A204.1 (cell line): Measurements from ENCODE around the gene PIEZO2.
"Not testable (repeated sequence)": the region's sequence is repeated elsewhere in the genome, so short reads cannot be mapped to it uniquely, and the experiment has no call there.

Experiments
- FAIRE-seq: peaks from 2 replicates; lab custom pipeline; 2012; peaks lifted over from hg19 to GRCh38; lab: Jason Lieb, UNC

PIEZO2 gene

DNA sequence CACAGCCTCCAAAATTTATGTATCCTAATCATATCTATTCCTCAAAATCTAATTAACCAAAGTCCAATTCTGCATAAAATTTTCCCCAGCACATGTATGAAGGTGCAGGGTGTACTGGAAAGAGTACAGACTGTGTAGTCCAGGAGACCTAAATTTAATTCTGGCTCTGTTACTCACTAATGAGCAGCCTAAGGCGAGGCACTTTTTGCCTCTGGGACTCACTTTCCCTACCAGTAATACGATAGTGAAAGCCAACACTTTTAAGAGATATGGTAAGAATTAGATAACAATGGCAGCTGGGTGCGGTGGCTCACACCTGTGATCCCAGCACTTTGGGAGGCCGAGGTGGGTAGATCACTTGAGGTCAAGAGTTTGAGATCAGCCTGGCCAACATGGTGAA lies 177.7 kb downstream of the PIEZO2 start:
- FAIRE-seq: no peak

DNA sequence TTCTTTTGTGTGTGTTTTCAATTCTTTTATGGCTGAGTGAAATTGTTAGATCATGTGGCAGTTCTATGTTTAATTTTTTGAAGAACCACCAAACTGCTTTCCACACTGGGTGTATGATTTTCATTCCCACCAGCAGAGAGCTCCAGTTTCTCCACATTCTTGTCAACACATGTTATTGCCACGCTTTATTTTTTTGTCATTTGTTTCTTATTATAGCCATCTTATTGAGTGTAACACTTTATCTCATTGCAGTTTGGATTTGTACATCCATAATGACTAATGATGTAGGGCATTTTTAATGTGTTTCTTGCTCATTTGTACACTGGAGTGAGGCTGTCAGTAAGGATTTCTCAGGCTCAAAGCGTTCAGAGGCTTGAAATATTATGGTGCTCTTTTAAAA lies 184.2 kb downstream of the PIEZO2 start:
- no peak for FAIRE-seq

DNA sequence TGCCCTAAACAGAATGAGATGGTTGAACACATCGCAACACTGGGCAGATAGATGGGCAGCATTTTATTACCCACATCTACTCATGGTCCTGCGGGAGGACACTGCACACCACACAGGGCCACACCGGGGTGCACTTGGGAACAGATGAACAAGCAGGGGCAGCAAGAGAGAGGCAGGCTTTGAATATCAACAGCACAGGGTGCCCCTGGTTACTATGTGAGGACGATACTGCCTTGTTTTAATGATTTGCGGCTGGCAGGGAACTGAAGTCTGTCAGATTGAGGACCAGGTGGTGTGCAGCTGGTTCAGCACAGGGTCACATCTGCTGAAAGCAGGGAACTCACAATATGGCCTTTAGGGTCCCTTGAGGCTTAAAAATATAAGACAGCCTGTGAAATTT lies 195.7 kb downstream of the PIEZO2 start:
- FAIRE-seq: no peak

DNA sequence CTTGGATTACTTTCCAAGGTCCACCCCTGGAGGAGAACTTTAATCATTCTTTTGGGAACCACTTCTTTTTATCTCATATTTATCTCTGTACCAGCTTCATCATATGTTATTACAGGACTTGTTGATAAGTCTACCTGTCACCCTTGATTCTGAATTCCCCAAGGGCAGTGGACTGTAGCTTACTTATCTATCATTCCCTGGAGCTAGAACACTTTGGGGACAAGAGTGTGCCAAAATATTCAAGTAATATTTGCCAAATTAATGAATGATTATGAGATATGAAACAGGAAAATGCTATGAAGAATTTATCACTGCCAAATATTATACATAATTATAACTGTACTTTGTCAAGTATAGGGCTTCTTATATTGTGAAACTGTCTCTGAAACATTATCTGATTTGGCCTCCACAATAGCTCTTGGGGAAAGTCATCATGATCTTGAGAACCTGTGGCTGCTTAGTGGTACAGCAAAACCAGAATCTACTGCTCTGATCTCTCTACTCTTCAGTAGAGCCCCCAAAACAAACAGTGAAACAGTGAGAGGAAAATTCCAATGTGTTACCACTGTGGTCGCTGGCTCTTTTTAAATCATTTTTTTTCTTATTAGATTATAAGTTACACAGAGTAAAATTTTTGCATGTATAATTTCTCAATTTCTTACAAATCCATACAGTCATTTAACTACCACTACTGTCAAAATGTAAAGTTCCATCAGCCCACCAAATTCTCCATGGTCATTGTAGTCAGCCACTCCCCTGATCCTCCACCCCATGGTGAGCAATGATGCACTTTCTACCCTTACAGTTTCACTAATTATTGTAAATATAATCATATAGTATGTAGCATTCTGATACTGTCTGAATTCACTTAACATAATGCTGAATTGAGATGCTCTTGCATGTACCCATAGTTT lies 197.5 kb downstream of the PIEZO2 start:
- FAIRE-seq: no peak

DNA sequence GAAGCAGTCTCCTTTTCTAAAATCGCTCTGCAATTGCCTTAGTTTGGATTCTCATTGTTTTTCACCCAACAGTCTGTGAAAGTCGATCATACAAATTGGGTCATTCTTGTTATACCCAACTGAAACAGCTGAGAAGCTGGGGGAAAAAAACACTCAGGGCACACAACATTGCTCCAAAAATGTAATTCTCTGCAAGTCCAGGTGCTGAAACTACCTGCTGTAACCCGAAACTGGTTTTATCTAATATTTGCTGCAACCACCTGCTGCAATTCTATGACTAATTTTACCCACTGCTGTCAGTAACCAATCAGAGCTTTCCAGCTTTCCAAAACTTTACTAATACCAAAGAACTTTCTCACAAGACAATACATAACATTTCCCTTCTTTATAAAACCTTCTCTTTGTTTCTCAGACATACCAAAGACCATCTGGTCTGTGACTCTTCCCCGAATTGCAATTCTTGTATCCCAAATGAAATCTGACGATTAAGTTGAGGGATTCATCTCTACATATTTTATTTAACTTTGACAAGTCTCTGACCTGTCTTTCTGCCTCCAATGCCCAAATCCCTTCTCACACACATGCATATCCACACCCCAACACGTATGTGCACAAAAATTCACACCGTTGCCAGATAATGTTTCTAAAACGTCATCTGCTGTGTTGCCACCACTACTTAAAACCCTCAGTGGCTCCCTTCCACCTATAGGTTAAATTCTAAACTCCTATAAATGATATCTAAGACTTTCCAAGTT lies 198.3 kb downstream of the PIEZO2 start:
- no peak for FAIRE-seq

DNA sequence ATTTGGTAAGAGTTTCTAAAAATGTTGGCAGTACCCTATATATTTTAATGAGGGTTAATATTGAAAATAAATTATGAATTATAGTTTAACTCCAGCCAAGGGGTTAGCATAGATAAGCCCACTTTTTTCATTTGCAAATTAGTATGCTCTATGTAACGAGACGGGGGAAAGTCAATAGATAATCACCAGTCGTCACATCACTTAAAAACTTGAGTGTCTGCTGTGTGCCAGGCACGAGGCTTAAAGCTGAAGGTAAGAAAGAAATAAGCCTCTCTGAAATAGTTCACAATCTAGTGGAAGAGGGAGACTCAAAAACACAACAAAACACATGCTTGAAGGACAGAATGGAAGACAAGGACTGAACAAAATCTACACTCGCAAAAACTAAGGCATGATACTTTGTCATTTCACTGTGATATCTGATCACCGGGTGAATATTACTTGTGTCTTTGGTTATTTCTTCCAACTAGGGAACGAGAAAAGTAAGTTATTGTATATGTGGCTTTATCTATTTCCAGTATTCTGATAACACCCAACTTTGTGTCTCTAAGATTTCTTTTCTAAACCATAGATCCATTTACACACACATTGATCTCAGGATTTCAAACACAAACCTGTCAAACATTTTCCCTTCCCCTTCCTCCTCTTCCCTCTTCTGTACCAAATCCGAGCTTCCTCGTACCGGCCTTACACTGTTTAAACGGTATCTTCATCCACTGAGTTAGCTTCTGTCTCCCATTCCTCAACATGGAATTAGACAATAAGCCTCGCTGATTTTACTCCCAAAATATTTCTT lies 199.1 kb downstream of the PIEZO2 start:
- FAIRE-seq: no peak

DNA sequence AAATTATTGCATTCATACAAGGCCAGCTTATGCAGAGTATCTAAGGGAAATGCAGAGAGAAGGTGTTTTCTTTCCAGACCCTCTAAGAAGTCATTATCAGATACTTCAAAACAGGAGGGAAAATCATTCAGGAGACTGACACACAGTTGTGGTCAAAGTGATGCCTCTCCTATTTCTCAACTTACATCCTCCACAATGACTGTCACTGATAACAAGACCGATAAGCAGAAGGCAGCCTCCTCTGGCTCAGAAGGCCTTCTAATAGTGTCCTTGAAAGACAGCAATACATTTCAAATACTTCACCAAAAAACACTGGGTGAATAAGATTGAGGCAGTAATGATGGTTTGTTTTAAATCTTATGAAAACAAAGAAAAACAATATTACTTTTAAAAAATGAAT lies 199.7 kb downstream of the PIEZO2 start:
- no peak for FAIRE-seq

DNA sequence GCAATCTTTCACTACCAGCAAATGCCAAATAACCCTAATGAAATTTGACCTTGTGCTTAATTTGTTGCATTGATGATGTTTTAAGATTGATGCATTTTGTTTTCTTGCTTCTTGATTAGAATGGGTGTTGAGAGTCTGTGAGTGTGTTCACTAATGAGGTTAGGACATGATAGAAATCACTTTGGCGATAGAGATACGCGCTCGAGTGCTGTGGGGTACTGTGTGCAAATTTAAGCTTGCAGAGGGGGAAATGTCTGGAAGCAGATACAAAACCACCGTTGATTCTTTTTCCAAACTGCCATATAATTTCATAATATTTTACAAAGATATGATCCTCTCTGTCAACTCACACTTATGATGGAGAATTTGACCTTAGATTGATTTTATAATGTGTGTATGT lies 200.9 kb downstream of the PIEZO2 start:
- no peak for FAIRE-seq

DNA sequence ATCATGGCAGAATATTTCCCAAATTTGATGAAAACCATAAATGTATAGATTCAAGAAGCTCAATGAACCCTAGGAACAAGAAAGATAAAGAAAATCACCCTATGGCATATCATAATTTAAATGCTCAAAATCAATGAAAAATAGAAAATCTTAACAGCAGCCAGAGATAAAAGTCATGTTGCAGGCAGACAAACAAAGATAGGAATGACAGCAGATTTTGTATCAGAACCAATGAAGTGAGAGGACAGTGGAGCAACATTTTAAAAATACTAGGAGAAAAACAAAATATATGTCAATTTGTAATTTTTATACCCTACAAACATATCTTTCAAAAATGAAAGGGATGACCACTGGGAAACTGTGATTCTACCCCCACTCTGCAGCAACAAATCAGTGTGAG lies 203.3 kb downstream of the PIEZO2 start:
- no peak for FAIRE-seq

DNA sequence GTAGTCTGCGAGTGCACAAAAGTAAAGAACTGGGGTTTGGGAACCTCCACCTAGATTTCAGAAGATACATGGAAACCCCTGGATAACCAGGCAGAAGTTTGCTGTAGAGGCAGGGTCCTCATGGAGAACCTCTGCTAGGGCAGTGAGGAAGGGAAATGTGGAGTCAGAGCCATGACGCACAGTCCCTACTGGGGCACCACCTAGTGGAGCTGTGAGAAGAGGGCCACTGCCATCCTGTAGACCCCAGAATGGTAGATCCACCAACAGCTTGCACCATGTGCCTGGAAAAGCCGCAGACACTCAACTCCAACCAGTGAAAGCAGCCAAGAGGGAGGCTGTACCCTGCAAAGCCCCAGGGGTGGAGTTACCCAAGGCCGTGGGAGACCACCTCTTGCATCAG lies 206.4 kb downstream of the PIEZO2 start:
- FAIRE-seq: no peak

DNA sequence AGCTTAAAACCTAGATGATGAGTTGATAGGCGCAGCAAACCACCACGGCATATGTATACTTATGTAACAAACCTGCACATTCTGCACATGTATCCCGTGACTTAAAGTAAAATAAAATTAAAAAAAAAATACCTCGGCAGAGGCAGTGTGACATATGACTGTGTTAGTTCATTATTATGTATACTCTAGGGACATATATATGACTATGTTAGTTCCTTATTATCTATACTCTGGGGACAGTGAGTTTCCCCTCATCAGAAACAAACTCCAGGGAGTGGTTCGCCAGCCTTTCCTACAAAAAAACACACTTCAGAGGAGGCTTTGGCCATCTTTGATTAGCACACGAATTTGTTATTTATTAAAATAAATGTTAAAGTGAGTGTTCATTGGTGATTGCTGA lies 209.5 kb downstream of the PIEZO2 start:
- no peak for FAIRE-seq

DNA sequence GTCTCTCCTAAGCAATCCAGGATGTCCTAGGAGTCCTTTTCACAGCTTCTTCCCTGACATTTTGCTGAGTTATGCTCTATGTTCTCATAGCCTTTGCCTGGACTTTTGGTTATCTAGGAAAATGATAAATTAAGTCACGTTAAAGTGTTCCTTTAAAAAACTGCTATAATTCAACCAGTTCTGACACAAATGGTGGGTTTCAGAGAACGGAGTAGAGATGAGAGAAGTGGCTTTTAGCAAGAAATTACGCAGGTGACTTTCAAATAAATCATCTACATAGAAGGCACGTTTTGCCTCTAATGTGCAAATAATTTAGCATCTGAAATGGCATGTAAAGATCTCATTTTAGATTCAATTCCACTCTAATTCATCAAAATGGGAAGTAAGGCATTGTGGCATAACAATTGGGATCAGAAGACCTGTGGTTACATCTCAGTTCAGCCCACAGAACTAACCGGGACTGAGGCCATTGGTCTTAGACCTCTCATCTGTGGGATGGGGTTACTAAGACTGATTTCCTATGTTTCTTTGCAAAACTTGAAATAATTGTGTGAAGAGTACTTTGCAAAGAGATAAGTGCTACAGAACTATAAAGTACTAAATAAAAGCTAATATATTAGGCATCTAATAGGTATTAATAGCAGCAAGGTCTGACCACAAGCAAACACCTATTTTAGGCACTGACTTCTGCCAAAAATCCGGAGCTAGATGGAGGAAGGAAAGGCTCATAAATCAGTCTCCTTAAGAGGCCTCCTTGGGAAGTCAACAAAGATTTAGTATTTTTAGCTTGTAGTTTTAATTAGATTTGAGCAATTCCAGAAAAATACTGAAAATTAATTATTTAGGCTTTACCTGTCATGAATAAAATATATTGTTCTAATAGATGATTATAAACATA lies 211.4 kb downstream of the PIEZO2 start:
- FAIRE-seq: no peak

DNA sequence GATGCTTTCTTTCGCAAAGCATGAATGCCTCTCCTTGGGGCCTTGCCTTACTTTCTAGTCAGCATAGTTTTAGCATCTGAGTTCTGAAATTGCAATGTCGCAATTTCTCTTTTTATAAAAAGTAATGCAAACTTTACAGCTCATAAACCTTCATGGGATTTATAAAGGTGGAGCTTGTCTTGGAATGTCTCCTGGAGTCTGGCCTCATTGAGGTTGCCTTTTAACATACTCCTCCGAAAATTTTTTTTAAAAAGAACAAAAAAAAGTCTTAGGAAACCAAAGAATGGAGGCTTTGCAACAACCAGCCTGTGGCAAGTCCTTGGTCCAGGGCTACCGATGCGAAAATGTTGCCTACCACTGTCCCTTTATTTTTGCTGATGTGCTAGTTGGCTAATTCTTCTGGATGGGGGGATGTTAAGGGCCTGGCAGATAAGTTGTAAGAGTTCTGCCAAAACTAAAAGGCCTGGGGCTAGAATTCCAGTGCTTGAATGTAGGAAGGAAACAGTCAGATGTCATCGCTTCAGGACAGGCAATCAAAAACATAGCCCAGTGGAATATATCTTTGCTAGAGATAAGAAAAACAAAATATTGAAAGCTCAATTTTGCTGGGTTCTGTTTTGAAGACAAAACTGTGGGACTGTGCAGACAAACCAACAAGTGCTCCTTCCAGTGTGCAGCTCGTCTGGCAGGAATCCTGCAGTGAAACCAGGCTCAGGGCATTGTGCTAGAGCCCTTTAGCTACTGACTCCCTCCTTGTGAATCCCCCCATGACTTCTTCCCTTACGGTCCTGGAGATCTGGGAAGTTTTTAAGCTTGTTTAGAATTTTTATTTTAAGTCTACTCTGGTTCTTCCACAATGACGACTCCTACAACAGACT lies 213.0 kb downstream of the PIEZO2 start:
- FAIRE-seq: no peak

DNA sequence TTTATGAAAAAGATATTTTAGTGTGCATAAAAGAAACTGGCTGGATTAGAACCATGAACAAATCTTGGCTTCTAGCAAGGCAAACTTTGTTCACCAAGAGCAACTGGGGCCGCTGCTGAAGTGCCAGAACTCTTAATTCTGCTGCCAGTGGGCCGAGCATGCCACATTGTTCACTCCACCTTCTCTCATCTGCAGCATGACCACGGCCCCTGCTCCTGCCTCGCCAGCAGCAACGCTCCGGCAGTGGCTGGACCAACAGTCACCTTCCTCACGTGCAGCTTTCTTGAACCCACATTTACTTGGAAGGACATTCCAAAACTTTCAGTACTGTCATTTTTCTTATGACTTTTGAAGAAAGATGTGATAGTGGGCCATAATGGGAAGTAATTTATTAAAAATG lies 213.8 kb downstream of the PIEZO2 start:
- FAIRE-seq: no peak

DNA sequence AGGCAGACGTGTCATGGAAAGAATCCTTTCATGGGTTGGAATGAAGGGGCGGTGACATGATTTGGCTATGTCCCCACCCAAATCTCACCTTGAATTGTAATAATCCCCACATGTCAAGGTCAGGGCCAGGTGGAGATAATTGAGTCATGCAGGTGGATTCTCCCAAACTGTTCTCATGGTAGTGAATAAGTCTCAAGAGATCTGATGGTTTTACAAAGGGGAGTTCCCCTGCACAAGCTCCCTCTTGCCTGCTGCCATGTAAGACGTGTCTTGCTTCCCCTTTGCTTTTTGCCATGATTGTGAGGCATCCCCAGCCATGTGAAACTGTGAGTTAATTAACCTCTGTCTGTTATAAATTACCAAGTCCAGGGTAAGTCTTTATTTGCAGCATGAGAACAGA lies 215.7 kb downstream of the PIEZO2 start:
- FAIRE-seq: not testable (repeated sequence)

DNA sequence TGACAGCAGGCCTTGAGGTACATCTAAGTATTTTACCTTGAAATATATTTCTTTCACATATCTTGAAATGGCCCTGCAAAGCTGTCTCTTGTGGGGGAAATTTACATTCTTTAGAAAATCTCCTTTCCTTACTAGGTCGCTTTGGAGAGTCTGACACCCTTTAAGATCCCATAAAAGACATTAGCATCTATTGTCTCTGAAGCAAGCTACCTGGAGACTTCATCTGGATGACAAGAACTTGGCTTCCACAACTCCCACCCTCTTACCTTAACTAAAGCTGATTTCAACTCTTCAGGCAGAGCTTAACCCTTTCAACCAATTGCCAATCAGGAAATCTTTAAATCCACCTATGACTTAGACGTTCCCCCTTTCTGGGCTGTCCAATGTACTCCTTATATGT lies 219.3 kb downstream of the PIEZO2 start:
- FAIRE-seq: no peak

DNA sequence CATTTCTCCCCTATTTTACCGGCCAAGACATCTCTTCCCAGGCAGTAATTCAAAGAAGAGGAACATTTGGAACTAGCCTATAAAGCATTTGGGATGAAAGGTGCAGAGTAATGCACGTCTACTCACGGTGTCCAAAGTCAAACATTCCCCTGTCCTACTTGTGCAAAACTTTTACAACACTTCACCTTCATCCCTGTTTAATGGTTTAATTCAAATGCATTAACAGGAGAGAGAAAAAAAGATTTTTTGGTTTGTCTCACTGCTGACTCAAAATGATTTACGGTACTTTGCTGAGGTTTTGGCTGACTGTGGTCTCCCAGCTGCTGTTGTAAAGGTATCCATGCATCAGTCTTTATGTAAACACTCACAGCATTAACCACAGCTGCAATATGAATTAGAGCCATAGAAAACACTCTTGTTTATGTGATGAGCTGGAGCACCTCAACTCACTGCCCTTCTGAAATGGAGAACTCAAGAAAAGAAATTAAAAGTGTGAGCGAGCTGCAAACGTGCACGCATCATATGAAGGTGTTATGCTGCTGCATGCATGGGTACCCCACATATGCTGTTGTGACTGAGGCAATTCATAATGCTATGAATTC lies 220.5 kb downstream of the PIEZO2 start:
- no peak for FAIRE-seq

DNA sequence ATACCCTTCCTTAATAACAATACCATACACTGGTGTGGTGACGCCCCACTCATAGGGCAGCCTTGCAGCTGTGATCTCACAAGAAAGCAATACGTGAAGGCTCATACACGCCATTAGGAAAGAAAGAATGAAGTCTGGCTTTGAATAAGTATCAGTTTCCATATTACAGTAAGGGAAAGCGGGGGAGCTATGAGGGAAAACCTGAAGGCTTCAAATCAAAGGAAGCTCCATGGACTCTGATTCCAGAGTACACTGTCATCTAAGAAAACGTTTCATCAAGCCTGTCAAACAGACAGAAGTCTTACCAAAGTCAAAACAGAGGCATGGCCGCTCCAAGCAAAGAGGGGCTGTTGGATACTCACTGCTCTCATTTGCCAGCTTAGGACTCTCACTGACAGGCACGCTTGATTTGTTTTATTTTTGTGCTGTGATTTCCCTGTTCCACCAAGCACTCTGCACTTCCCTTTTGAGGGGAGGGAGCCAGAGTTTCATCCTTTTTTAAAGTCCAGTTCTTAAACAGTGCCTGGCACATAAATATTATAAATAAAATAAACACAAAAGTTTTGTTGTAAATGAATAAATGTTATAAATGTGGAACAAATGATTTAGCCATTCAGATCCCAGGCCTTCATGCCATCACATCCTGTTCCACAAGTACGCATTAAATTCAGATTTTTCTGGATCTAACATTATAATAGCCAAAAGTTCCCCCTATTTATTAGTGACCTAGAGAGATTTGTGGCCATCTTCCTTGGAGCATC lies 221.2 kb downstream of the PIEZO2 start:
- FAIRE-seq: no peak

DNA sequence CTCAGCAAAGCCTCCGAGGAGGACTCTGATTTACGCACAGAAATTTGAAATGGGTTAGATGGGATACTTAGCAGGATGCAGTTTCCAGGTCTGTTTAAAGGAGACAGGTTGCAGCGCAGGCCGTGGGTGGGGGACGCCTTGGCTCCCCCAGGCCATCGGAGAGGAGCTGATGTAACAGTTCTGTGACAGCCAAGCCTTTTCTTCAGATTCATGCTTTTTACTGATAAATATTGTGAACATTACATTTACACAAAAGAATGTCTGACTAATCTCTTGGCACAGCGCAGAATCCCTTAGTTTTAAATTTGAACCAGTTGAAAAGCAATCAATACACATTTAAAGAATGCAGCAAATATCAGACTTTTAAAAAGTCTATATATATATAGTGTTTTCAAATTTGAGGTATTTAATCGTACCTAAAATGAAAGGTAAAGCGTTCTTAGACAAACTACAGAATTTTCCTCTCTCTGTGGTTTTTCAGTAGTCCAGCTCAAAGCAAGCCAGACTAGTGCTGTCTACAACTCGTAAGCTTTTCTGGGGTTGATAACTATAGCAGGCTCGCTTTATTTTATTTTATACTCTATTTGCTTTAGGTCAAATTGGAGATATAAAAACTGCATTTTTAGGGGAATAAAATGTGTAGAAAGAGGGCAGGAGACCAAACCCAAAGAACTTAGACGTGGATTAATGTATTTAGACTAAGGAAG lies 221.9 kb downstream of the PIEZO2 start:
- FAIRE-seq: no peak
